Panc1 (cell line): Measurements from ENCODE around the gene SLC9A7. TPM values are rescaled to one million over a fixed set of nuclear protein-coding genes. Genes with fewer than 3 reads are reported as not detected.

Experiments used
- ATAC-seq: fragments of 200-7000 bp; cut with Tn5 transposase; 2 replicates; pipeline ENCODE4 v1.9.1; 2020; ENCODE audit warnings: mild to moderate bottlenecking, moderate library complexity
- BruUV-seq: library from RNA; stranded (reverse); fragments of 400-500 nt; replicated peaks from 2 replicates; lab custom pipeline; 2021; lab: Mats Ljungman, UMichigan
- CTCF ChIA-PET: fragments of 300-600 bp; sonication (Branson Sonifier 250); formaldehyde crosslinking; loops from one replicate; lab custom pipeline; 2022; ENCODE audit warnings: antibody characterized with exemption; lab: Charles Lee
- POLR2A ChIA-PET: fragments of 300-600 bp; sonication (Branson Sonifier 250); formaldehyde crosslinking; loops from one replicate; lab custom pipeline; 2022; ENCODE audit warnings: antibody characterized with exemption; lab: Charles Lee
- DNase-seq: peaks from one replicate; pipeline ENCODE4 v3.0.0-alpha.2; 2010; ENCODE audit warnings: low read depth, low spot score
- H3K27ac ChIP-seq: 2 replicates; pipeline ENCODE4 v1.5.1; 2011; ENCODE audit warnings: mild to moderate bottlenecking, low read length, inconsistent platforms
- H3K27me3 ChIP-seq: fragments of 200-500 bp; sonication (Bioruptor generic); 2 replicates; pipeline ENCODE4 v1.6.0; 2014; ENCODE audit warnings: low read length, inconsistent platforms; ENCODE audit not compliant: control insufficient read depth, insufficient read depth
- H3K36me3 ChIP-seq: fragments of 200-500 bp; sonication (Bioruptor generic); 2 replicates; pipeline ENCODE4 v1.5.1; 2014; ENCODE audit warnings: inconsistent platforms, mild to moderate bottlenecking, low read length, moderate library complexity; ENCODE audit not compliant: control insufficient read depth, insufficient read depth
- H3K4me1 ChIP-seq: 2 replicates; pipeline ENCODE4 v1.5.1; 2011; ENCODE audit warnings: inconsistent platforms, mild to moderate bottlenecking, low read length, moderate library complexity; ENCODE audit not compliant: control insufficient read depth, insufficient read depth
- H3K4me3 ChIP-seq, 2 experiments: 2 replicates each; pipeline ENCODE4 v1.5.1; 2011 to 2012; ENCODE audit warnings: low read depth in 2 of 2, low read length in 2 of 2, mild to moderate bottlenecking in 2 of 2, inconsistent platforms in 1 of 2, moderate library complexity in 1 of 2
- H3K9me3 ChIP-seq: fragments of 200-500 bp; sonication (Bioruptor generic); 2 replicates; pipeline ENCODE4 v1.5.1; 2014; ENCODE audit warnings: low read depth, mild to moderate bottlenecking, inconsistent platforms, low read length, moderate library complexity; ENCODE audit not compliant: control insufficient read depth, insufficient read depth
- POLR2AphosphoS5 ChIP-seq: IDR thresholded peaks from 2 replicates; pipeline ENCODE4 v1.6.1; 2012; ENCODE audit warnings: mild to moderate bottlenecking, low read depth, low read length, moderate library complexity
- SIN3A ChIP-seq: IDR thresholded peaks from 2 replicates; pipeline ENCODE4 v1.6.1; 2012; ENCODE audit warnings: low read depth, mild to moderate bottlenecking, low read length, moderate library complexity, borderline replicate concordance; ENCODE audit not compliant: insufficient read depth
- TCF7L2 ChIP-seq: IDR thresholded peaks from 2 replicates; pipeline ENCODE4 v1.6.1; 2011; ENCODE audit warnings: mild to moderate bottlenecking, low read depth, low read length, inconsistent platforms
- in situ Hi-C: cut with HindIII; loops from 2 replicates; pipeline ENCODE4 v1.10.0; 2016; ENCODE audit warnings: low sequenced_read_pairs, low pct_unique_long_range_greater_than_20kb
- intact Hi-C: fragments of 100-400 bp; cut with micrococcal nuclease; formaldehyde crosslinking; loops from one replicate; pipeline ENCODE4 v1.10.0; 2022; ENCODE audit not compliant: unreplicated experiment
- total RNA-seq: library from RNA; stranded (reverse); gene quantifications from one replicate; pipeline ENCODE4 v1.2.1, GENCODE V29; 2021; ENCODE audit not compliant: unreplicated experiment
- TF ChIP-seq, protein P1 (sequence below), 2 experiments: IDR thresholded peaks; 2 replicates each; pipeline ENCODE4 v1.6.1; 2011 to 2012; ENCODE audit warnings: low read depth in 2 of 2, control low read depth in 1 of 2, low read length in 1 of 2, mild to moderate bottlenecking in 1 of 2, moderate library complexity in 1 of 2; ENCODE audit not compliant: insufficient read depth in 1 of 2
- TF ChIP-seq, protein P2 (sequence below): fragments of 450-650 bp; IDR thresholded peaks from 2 replicates; pipeline ENCODE4 v1.5.1; 2017; ENCODE audit warnings: mild to moderate bottlenecking

The SLC9A7 gene
- total RNA-seq, 1 experiment from 2014 or later = 80.4 TPM

- H3K27ac ChIP-seq = no peak overlapping the region; the same call in 1 of the 2 replicates
- peaks cover 16% of the 10 kb centered on the region for H3K4me1 ChIP-seq
- ATAC-seq (no peak), DNase-seq (no peak)
- no peak overlapping the region for H3K4me3 ChIP-seq
- ChIA-PET CTCF (no interaction called here), POLR2A (no interaction called here)
- H3K27me3 ChIP-seq = no peaks in the 10 kb centered on the region
- TF ChIP-seq POLR2AphosphoS5 (no peak), SIN3A (no peak), TCF7L2 (no peak)
- TF ChIP-seq, protein P1, sequence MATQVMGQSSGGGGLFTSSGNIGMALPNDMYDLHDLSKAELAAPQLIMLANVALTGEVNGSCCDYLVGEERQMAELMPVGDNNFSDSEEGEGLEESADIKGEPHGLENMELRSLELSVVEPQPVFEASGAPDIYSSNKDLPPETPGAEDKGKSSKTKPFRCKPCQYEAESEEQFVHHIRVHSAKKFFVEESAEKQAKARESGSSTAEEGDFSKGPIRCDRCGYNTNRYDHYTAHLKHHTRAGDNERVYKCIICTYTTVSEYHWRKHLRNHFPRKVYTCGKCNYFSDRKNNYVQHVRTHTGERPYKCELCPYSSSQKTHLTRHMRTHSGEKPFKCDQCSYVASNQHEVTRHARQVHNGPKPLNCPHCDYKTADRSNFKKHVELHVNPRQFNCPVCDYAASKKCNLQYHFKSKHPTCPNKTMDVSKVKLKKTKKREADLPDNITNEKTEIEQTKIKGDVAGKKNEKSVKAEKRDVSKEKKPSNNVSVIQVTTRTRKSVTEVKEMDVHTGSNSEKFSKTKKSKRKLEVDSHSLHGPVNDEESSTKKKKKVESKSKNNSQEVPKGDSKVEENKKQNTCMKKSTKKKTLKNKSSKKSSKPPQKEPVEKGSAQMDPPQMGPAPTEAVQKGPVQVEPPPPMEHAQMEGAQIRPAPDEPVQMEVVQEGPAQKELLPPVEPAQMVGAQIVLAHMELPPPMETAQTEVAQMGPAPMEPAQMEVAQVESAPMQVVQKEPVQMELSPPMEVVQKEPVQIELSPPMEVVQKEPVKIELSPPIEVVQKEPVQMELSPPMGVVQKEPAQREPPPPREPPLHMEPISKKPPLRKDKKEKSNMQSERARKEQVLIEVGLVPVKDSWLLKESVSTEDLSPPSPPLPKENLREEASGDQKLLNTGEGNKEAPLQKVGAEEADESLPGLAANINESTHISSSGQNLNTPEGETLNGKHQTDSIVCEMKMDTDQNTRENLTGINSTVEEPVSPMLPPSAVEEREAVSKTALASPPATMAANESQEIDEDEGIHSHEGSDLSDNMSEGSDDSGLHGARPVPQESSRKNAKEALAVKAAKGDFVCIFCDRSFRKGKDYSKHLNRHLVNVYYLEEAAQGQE (IDR thresholded peaks at IDR 0.05; ENCODE audit: insufficient read depth in 1 of 2, low read depth in 2 of 2, low read length in 1 of 2) = no peak
- TF ChIP-seq, protein P2, sequence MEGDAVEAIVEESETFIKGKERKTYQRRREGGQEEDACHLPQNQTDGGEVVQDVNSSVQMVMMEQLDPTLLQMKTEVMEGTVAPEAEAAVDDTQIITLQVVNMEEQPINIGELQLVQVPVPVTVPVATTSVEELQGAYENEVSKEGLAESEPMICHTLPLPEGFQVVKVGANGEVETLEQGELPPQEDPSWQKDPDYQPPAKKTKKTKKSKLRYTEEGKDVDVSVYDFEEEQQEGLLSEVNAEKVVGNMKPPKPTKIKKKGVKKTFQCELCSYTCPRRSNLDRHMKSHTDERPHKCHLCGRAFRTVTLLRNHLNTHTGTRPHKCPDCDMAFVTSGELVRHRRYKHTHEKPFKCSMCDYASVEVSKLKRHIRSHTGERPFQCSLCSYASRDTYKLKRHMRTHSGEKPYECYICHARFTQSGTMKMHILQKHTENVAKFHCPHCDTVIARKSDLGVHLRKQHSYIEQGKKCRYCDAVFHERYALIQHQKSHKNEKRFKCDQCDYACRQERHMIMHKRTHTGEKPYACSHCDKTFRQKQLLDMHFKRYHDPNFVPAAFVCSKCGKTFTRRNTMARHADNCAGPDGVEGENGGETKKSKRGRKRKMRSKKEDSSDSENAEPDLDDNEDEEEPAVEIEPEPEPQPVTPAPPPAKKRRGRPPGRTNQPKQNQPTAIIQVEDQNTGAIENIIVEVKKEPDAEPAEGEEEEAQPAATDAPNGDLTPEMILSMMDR = no peak
- intact Hi-C loops (no loop called here), in situ Hi-C loops (no loop called here)
- H3K36me3 ChIP-seq = no peaks in the 10 kb centered on the region
- no TSS peak for BruUV-seq
- no peaks in the 10 kb centered on the region for H3K9me3 ChIP-seq
Measured at GRCh38 chrX:46755671-46756070, 3.2 kb downstream of the SLC9A7 start.

- no peak for DNase-seq
- CTCF ChIA-PET = no interaction called here
- in situ Hi-C loops = no loop called here
Measured at GRCh38 chrX:46754586-46755061, 4.3 kb downstream of the SLC9A7 start.

More at GRCh38 chrX:46754586-46755061, 4.3 kb downstream of the SLC9A7 start:
- intact Hi-C loops = no loop called here
- no peak for ATAC-seq
- no peaks in the 10 kb centered on the region for H3K27me3 ChIP-seq
- no peaks in the 10 kb centered on the region for H3K9me3 ChIP-seq
- TF ChIP-seq POLR2AphosphoS5 = no peak
- TF ChIP-seq SIN3A = no peak
- TF ChIP-seq TCF7L2 = no peak
- TF ChIP-seq, protein P1 (IDR thresholded peaks at IDR 0.05; ENCODE audit: insufficient read depth in 1 of 2, low read depth in 2 of 2, low read length in 1 of 2) = no peak
- TSS peak; percentile 36 for BruUV-seq
- no peak overlapping the region for H3K4me3 ChIP-seq
- POLR2A ChIA-PET = interaction anchor here (0.6 kb wide), 1 partner anchor 1146 kb away, joined by 3 read pairs; no protein-coding TSS in a partner anchor
- H3K36me3 ChIP-seq = no peaks in the 10 kb centered on the region
- H3K27ac ChIP-seq = peak overlapping the region; percentile 23; the same call in 1 of the 2 replicates
- peaks cover 8% of the 10 kb centered on the region; the same call in 1 of the 2 replicates for H3K4me1 ChIP-seq
